GM18909 (cell line): ENCODE measurements around the gene COL4A2.
"Not testable (repeated sequence)": the region's sequence is repeated elsewhere in the genome, so short reads cannot be mapped to it uniquely, and the experiment has no call there.

Source experiments
- ATAC-seq: cut with Tn5 transposase; IDR thresholded peaks from one replicate; pipeline ENCODE4 v1.9.1; 2021; ENCODE audit warnings: mild to moderate bottlenecking; ENCODE audit not compliant: unreplicated experiment, poor library complexity

The COL4A2 gene

DNA sequence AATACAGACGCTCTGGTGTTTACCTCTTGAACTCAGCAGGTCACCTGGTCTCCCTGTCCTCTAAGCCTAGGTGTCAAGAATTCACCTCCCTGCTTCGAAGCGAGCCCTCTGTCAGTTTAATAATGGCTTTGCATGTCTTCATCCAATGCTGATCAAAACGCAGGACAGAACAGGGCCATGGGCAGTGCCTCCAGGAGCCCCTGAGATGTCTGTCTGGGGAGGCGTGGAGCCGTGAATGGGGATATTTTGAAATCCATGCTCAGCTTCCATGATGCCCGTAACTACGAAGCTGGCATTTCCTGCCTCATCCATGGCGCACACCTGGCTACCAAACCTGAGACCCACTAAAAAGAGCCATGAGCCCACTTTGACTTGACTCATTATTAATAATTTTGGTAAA, 140.7 kb downstream of the COL4A2 start:
- no peak for ATAC-seq

- ATAC-seq, result no peak
Measured at GRCh38 chr13:110448230-110448629, 141.1 kb downstream of the COL4A2 start.

- no peak for ATAC-seq
Measured at GRCh38 chr13:110448677-110449076, 141.6 kb downstream of the COL4A2 start.

- no peak for ATAC-seq
Measured at GRCh38 chr13:110449219-110450015, 142.3 kb downstream of the COL4A2 start.

- no peak for ATAC-seq
Measured at GRCh38 chr13:110450016-110450900, 143.2 kb downstream of the COL4A2 start.

GRCh38 chr13:110450941-110451730, 144.1 kb downstream of the COL4A2 start:
- no peak for ATAC-seq

DNA sequence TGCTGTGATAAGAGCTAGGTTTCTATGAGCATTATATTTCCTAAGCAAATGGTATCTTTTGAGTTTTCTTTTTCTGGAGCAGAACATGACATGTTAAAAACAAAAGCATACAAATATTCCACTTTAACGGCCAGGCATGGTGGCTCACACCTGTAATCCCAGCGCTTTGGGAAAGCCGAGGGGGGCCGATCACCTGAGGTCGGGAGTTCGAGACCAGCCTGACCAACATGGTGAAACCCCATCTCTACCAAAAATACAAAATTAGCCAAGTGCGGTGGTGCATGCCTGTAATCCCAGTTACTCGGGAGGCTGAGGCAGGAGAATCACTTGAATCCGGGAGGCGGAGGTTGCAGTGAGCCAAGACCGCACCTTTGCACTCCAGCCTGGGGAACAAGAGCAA, 146.0 kb downstream of the COL4A2 start:
- not testable (repeated sequence) for ATAC-seq

- ATAC-seq, result no peak
Measured at GRCh38 chr13:110453797-110454196, 146.7 kb downstream of the COL4A2 start.

GRCh38 chr13:110454227-110454859, 147.3 kb downstream of the COL4A2 start:
- no peak for ATAC-seq

- ATAC-seq, result no peak
Measured at GRCh38 chr13:110454956-110455355, 147.9 kb downstream of the COL4A2 start.

- ATAC-seq, result peak; percentile 15
Measured at GRCh38 chr13:110455444-110455843, 148.4 kb downstream of the COL4A2 start.

GRCh38 chr13:110455941-110456340, 148.9 kb downstream of the COL4A2 start:
- ATAC-seq, result peak; percentile 99

- ATAC-seq, result no peak
Measured at GRCh38 chr13:110456550-110456949, 149.5 kb downstream of the COL4A2 start.

- no peak for ATAC-seq
Measured at GRCh38 chr13:110457361-110457760, 150.3 kb downstream of the COL4A2 start.

- ATAC-seq, result no peak
Measured at GRCh38 chr13:110458017-110458416, 150.9 kb downstream of the COL4A2 start.

DNA sequence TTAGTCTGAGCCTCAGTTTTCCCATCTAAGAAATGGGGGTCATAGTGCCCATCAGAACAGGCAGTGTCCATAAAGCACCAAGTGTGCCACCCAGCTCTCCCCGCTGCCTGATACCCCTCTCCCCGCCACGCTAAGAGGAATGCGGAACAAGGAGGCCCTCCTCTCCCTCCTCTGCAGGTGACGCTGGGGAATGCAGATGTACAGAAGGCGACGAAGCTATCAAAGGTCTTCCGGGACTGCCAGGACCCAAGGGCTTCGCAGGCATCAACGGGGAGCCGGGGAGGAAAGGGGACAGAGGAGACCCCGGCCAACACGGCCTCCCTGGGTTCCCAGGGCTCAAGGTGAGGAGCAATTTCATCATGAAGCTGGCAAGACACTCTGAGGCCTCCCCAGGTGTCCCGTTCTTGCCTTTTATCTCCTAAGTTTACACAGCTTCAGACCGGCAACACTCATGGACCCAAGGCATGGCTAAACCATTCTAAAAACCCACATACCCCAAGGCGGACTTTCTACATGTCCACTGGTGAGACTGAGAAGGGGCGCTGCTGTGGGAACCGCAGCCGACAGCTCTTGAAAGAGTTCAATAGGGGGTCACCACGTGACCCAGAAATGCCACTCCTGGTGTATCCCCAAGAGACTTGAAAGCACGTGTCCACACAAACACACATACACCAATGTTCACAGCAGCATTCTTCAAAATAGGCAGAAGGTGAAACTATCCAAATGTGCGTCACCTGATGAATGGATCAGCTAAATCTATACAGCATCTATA, 151.7 kb downstream of the COL4A2 start:
- ATAC-seq, result no peak

DNA sequence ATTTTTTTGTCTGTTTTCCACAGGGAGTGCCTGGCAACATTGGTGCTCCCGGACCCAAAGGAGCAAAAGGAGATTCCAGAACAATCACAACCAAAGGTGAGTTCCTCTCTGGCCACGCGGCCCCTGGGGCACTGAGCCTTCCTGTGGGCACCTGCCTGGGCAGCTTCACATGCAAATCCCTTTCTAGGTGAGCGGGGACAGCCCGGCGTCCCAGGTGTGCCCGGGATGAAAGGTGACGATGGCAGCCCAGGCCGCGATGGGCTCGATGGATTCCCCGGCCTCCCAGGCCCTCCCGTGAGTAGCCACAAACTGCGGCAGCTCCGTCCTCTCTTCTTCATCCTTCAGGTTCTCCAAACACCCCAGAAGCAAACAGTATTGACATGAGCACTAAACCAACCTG, 155.0 kb downstream of the COL4A2 start:
- ATAC-seq, result no peak

DNA sequence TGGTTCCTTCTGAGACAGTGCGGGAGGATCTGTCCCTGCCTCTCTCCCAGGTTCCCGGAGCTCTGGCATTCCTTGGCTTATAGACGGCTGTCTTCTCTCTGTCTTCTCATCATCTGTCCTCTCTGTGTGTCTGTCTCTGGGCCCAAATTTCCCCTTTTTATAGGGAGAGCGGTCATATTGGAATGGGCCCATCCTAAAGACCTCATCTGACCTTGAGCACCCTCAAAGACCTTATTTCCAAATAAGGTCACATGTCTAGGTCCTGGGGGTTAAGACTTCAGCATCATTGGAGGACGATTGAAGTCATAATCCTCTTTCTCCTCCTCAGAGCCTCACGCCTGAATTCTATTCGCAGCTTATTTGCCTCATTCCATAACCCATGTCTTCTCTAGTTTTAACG, 156.1 kb downstream of the COL4A2 start:
- ATAC-seq, result no peak

DNA sequence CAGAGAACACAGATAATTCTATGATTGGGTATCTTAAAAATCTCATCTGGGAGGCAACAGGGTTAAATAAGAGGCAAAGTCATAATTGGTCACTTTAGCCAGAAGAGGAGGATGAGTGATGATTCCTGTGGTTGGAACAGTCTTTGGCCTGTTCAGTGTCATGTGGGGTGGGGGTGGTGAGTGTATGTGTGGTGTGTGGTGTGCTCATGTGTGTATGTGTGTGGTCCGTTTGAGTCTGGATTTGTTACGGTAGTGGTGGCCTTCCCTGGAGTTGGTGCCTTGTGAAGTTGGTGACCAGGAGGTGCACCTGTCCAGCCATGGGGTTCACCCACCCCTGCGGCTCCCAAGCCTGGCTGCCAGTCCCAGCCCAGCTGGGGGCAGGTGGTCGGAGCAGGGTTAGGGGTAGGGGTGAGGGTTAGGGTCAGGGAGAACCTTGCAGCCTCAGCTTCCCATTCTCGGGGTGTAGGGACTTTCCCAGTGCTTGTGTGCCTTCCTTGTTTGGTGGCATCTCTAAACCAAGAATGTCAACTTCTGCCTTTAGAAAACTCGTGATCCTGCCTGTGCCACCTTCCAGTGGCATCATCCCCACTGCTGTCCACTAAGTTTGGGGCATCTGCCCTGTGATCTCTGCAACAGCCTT, 156.9 kb downstream of the COL4A2 start:
- no peak for ATAC-seq
